IPS-NIHi11 (cell line): Measurements from ENCODE around the gene TBC1D22A.
A peak's percentile ranks its signal among the peaks of the same experiment; 100 is the strongest.

ENCODE experiments used
- DNase-seq: peaks from one replicate; pipeline ENCODE4 v3.0.0; 2012; ENCODE audit warnings: mixed read lengths, low spot score

Gene TBC1D22A

GRCh38 chr22:47083379-47083986 lies 321.0 kb downstream of the TBC1D22A start:
- no peak for DNase-seq

- no peak for DNase-seq
These were observed 321.8 kb downstream of the TBC1D22A start for GRCh38 chr22:47084226-47084625.

GRCh38 chr22:47086596-47087248 lies 324.3 kb downstream of the TBC1D22A start:
- no peak for DNase-seq

GRCh38 chr22:47088480-47089158 lies 326.2 kb downstream of the TBC1D22A start:
- DNase-seq, result no peak

GRCh38 chr22:47089374-47089773 lies 326.9 kb downstream of the TBC1D22A start:
- DNase-seq, result no peak

GRCh38 chr22:47089796-47090460 lies 327.5 kb downstream of the TBC1D22A start:
- DNase-seq, result no peak

- no peak for DNase-seq
These were observed 328.3 kb downstream of the TBC1D22A start for GRCh38 chr22:47090591-47091245.

- DNase-seq, result no peak
These were observed 328.8 kb downstream of the TBC1D22A start for GRCh38 chr22:47091246-47091651.

GRCh38 chr22:47091921-47092700 lies 329.7 kb downstream of the TBC1D22A start:
- DNase-seq, result no peak

- DNase-seq, result no peak
These were observed 330.5 kb downstream of the TBC1D22A start for GRCh38 chr22:47092896-47093311.

GRCh38 chr22:47093720-47094119 lies 331.3 kb downstream of the TBC1D22A start:
- DNase-seq, result no peak

GRCh38 chr22:47094861-47095330 lies 332.4 kb downstream of the TBC1D22A start:
- no peak for DNase-seq

- no peak for DNase-seq
These were observed 333.1 kb downstream of the TBC1D22A start for GRCh38 chr22:47095395-47096122.

- no peak for DNase-seq
These were observed 335.7 kb downstream of the TBC1D22A start for GRCh38 chr22:47098121-47098520.

- no peak for DNase-seq
These were observed 336.1 kb downstream of the TBC1D22A start for GRCh38 chr22:47098554-47098953.

- no peak for DNase-seq
These were observed 337.6 kb downstream of the TBC1D22A start for GRCh38 chr22:47100019-47100418.

GRCh38 chr22:47100646-47101200 lies 338.3 kb downstream of the TBC1D22A start:
- no peak for DNase-seq

- DNase-seq, result no peak
These were observed 339.0 kb downstream of the TBC1D22A start for GRCh38 chr22:47101321-47101885.

GRCh38 chr22:47102081-47102480 lies 339.6 kb downstream of the TBC1D22A start:
- no peak for DNase-seq

GRCh38 chr22:47102648-47103047 lies 340.2 kb downstream of the TBC1D22A start:
- DNase-seq, result peak; percentile 81
